OCI-LY3 (cell line): Measurements from ENCODE around the gene CLRN3.

Experiments
- H2AFZ ChIP-seq: fragments of 200-600, 300-600 bp; shearing (Covaris generic); 2 replicates; pipeline ENCODE4 v1.6.0; 2014; ENCODE audit warnings: antibody characterized with exemption, low read depth, low read length
- H3K27ac ChIP-seq: fragments of 200-600, 300-600 bp; sonication (generic); 2 replicates; pipeline ENCODE4 v1.5.1; 2014; ENCODE audit warnings: mild to moderate bottlenecking, low read length, moderate library complexity, mixed read lengths
- H3K27me3 ChIP-seq: fragments of 200-600, 300-600 bp; sonication (generic); 2 replicates; pipeline ENCODE4 v1.6.1; 2014; ENCODE audit warnings: low read depth, low read length, mixed read lengths
- H3K36me3 ChIP-seq: fragments of 200-600, 300-600 bp; sonication (generic); replicated peaks from 2 replicates; pipeline ENCODE3; 2014; ENCODE audit warnings: low read depth, low read length, mixed read lengths
- H3K4me1 ChIP-seq: fragments of 300-600, 200-600 bp; sonication (generic); 2 replicates; pipeline ENCODE4 v1.6.1; 2014; ENCODE audit warnings: low read length, mixed read lengths
- H3K4me2 ChIP-seq: fragments of 200-600, 300-600 bp; sonication (generic); 2 replicates; pipeline ENCODE4 v1.6.1; 2014; ENCODE audit warnings: low read length, mixed read lengths
- H3K4me3 ChIP-seq: fragments of 300-600, 200-600 bp; sonication (generic); 2 replicates; pipeline ENCODE4 v1.5.1; 2014; ENCODE audit warnings: antibody characterized with exemption, mild to moderate bottlenecking, low read length, moderate library complexity
- H3K79me2 ChIP-seq: fragments of 300-600, 200-600 bp; shearing (Covaris generic); 2 replicates; pipeline ENCODE4 v1.6.1; 2014; ENCODE audit warnings: mild to moderate bottlenecking, low read length, mixed read lengths
- H3K9ac ChIP-seq: fragments of 300-600, 200-600 bp; shearing (Covaris generic); 2 replicates; pipeline ENCODE4 v1.6.0; 2014; ENCODE audit warnings: mild to moderate bottlenecking, low read length, moderate library complexity
- H3K9me3 ChIP-seq: fragments of 200-600, 300-600 bp; shearing (Covaris generic); 2 replicates; pipeline ENCODE4 v1.6.1; 2014; ENCODE audit warnings: low read length, mixed read lengths; ENCODE audit not compliant: insufficient read depth
- H4K20me1 ChIP-seq: fragments of 200-600, 300-600 bp; sonication (generic); 2 replicates; pipeline ENCODE4 v1.6.1; 2016; ENCODE audit warnings: low read length, mixed read lengths; ENCODE audit not compliant: insufficient read depth
- CTCF ChIP-seq: fragments of 200-600, 300-600 bp; sonication (generic); IDR thresholded peaks from 2 replicates; pipeline ENCODE4 v1.5.1; 2014; ENCODE audit warnings: antibody characterized with exemption, low read length, low read depth
- EZH2phosphoT487 ChIP-seq: fragments of 200-600 bp; shearing (Covaris generic); IDR thresholded peaks from 2 replicates; pipeline ENCODE4 v1.6.1; 2018; ENCODE audit warnings: antibody characterized with exemption, mixed run types, low read depth

CLRN3 gene

GRCh38 chr10:127887541-127888415, 5.0 kb downstream of the CLRN3 start:
- Histone ChIP-seq H3K36me3 (no peaks in the 10 kb centered on the region), H3K27ac (no peak overlapping the region), H3K9ac (no peak overlapping the region), H3K4me1 (peaks cover 5% of the 10 kb centered on the region; the same call in 1 of the 2 replicates), H4K20me1 (no peaks in the 10 kb centered on the region), H3K4me3 (no peak overlapping the region), H3K4me2 (no peak overlapping the region), H3K9me3 (no peaks in the 10 kb centered on the region), H3K79me2 (no peaks in the 10 kb centered on the region), H2AFZ (no peak overlapping the region), H3K27me3 (no peaks in the 10 kb centered on the region)
- TF ChIP-seq EZH2phosphoT487: no peak
- TF ChIP-seq CTCF: no peak

- Histone ChIP-seq H3K4me2 (no peak overlapping the region), H3K9ac (no peak overlapping the region), H3K4me1 (peaks cover 10% of the 10 kb centered on the region; the same call in 1 of the 2 replicates), H3K36me3 (no peaks in the 10 kb centered on the region), H3K9me3 (no peaks in the 10 kb centered on the region), H3K4me3 (no peak overlapping the region), H4K20me1 (no peaks in the 10 kb centered on the region), H2AFZ (no peak overlapping the region), H3K79me2 (no peaks in the 10 kb centered on the region), H3K27me3 (no peaks in the 10 kb centered on the region), H3K27ac (no peak overlapping the region)
- TF ChIP-seq CTCF: no peak
- TF ChIP-seq EZH2phosphoT487: no peak
These were observed 6.2 kb downstream of the CLRN3 start for GRCh38 chr10:127886371-127887051.

GRCh38 chr10:127884501-127884900, 8.2 kb downstream of the CLRN3 start:
- Histone ChIP-seq H3K79me2 (no peaks in the 10 kb centered on the region), H3K9me3 (no peaks in the 10 kb centered on the region), H2AFZ (no peak overlapping the region), H3K27me3 (no peaks in the 10 kb centered on the region), H3K4me3 (no peak overlapping the region), H4K20me1 (no peaks in the 10 kb centered on the region), H3K36me3 (no peaks in the 10 kb centered on the region), H3K9ac (no peak overlapping the region), H3K4me1 (peaks cover 20% of the 10 kb centered on the region), H3K4me2 (no peak overlapping the region), H3K27ac (no peak overlapping the region)
- TF ChIP-seq CTCF (no peak), EZH2phosphoT487 (no peak)

GRCh38 chr10:127883516-127883915, 9.2 kb downstream of the CLRN3 start:
- no peak overlapping the region for H3K9ac ChIP-seq
- H3K36me3 ChIP-seq: no peaks in the 10 kb centered on the region
- no peaks in the 10 kb centered on the region for H3K9me3 ChIP-seq
- no peak overlapping the region for H2AFZ ChIP-seq
- H3K27ac ChIP-seq: no peak overlapping the region
- H3K79me2 ChIP-seq: no peaks in the 10 kb centered on the region
- H3K4me3 ChIP-seq: no peak overlapping the region
- no peak for TF ChIP-seq CTCF
- TF ChIP-seq EZH2phosphoT487: no peak
- H4K20me1 ChIP-seq: no peaks in the 10 kb centered on the region
- H3K4me2 ChIP-seq: no peak overlapping the region
- H3K4me1 ChIP-seq: peaks cover 20% of the 10 kb centered on the region
- H3K27me3 ChIP-seq: no peaks in the 10 kb centered on the region
